ENCODE measurements around the gene EFL1.
"Not testable (repeated sequence)": the region's sequence is repeated elsewhere in the genome, so short reads cannot be mapped to it uniquely, and the experiment has no call there.

DNA sequence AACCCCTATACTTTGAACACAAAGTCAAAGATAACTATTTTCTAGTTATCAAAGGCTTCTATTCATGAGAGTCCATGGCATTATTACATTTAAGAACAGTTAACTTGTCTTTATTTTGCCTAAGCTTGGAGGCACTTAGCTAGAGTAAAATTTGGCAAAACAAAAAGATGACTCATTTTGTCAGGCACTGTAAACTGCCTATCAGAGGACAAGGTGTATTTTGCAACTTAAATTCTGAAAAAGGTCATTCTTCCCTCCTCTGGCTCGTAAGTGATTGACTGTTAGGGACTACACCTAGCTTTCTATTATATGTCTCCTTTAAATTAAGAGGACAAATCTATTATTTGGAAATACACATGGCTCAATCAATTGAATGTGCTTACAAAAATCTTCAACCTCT, 69.1 kb downstream of the EFL1 start:
- TF ChIP-seq, protein P1, sequence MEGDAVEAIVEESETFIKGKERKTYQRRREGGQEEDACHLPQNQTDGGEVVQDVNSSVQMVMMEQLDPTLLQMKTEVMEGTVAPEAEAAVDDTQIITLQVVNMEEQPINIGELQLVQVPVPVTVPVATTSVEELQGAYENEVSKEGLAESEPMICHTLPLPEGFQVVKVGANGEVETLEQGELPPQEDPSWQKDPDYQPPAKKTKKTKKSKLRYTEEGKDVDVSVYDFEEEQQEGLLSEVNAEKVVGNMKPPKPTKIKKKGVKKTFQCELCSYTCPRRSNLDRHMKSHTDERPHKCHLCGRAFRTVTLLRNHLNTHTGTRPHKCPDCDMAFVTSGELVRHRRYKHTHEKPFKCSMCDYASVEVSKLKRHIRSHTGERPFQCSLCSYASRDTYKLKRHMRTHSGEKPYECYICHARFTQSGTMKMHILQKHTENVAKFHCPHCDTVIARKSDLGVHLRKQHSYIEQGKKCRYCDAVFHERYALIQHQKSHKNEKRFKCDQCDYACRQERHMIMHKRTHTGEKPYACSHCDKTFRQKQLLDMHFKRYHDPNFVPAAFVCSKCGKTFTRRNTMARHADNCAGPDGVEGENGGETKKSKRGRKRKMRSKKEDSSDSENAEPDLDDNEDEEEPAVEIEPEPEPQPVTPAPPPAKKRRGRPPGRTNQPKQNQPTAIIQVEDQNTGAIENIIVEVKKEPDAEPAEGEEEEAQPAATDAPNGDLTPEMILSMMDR (IDR thresholded peaks at IDR 0.05), result not testable (repeated sequence)
- TF ChIP-seq ZFX (IDR thresholded peaks at IDR 0.05; ENCODE audit: borderline replicate concordance), result not testable (repeated sequence)
